OCI-LY3 (cell line): ENCODE results near the gene SLFNL1.

Experiments used
- CTCF ChIP-seq: fragments of 200-600, 300-600 bp; sonication (generic); IDR thresholded peaks from 2 replicates; pipeline ENCODE4 v1.5.1; 2014; ENCODE audit warnings: antibody characterized with exemption, low read length, low read depth
- EZH2phosphoT487 ChIP-seq: fragments of 200-600 bp; shearing (Covaris generic); IDR thresholded peaks from 2 replicates; pipeline ENCODE4 v1.6.1; 2018; ENCODE audit warnings: antibody characterized with exemption, mixed run types, low read depth

GRCh38 chr1:41028034-41028642 is 6.6 kb upstream of the SLFNL1 start:
- TF ChIP-seq CTCF (no peak), EZH2phosphoT487 (no peak)
